ENCODE measurements around the gene PHLDB1.

Gene PHLDB1

GRCh38 chr11:118660681-118661424 lies 53.4 kb downstream of the PHLDB1 start:
- Histone ChIP-seq H3K4me3 (ENCODE audit: low read depth, low read length) (no peak overlapping the region), H2BK120ac (ENCODE audit: insufficient read depth, low read length, poor library complexity) (no peak overlapping the region)
- WGBS (ENCODE audit: extremely low coverage, insufficient coverage, insufficient read length) = no CpG with 5 or more reads among the region's 7 CpGs

GRCh38 chr11:118661425-118662301 lies 54.2 kb downstream of the PHLDB1 start:
- H4K91ac ChIP-seq (ENCODE audit: low read depth, low read length) = no peak overlapping the region
- H3K79me2 ChIP-seq (ENCODE audit: control insufficient read depth, insufficient read depth, low read length, poor library complexity) = no peaks in the 10 kb centered on the region
- no peak overlapping the region for H4K12ac ChIP-seq (ENCODE audit: low read depth, low read length)
- H3K18ac ChIP-seq (ENCODE audit: low read length) = no peak overlapping the region
- H2BK120ac ChIP-seq (ENCODE audit: insufficient read depth, low read length, poor library complexity) = peak overlapping the region; percentile 6
- peaks cover 4 to 13% of the 10 kb centered on the region in 2 experiments for H3K36me3 ChIP-seq (ENCODE audit: control insufficient read depth in 1 of 2, insufficient read depth in 2 of 2, low read length in 2 of 2)
- no CpG with 5 or more reads among the region's 19 CpGs for WGBS (ENCODE audit: extremely low coverage, insufficient coverage, insufficient read length)
- H3K4me2 ChIP-seq (ENCODE audit: low read length) = no peak overlapping the region
- DNase-seq = no peak
- H3K4me3 ChIP-seq (ENCODE audit: low read depth, low read length) = no peak overlapping the region
- H3K9ac ChIP-seq (ENCODE audit: low read length) = no peak overlapping the region
- H3K4me1 ChIP-seq (ENCODE audit: control insufficient read depth in 1 of 2, insufficient read depth in 2 of 2, low read length in 2 of 2) = peaks cover 25 to 27% of the 10 kb centered on the region in 2 experiments
- no peak overlapping the region for H2BK12ac ChIP-seq (ENCODE audit: low read length)
- H2AK5ac ChIP-seq (ENCODE audit: low read length) = no peak overlapping the region
- H3K79me1 ChIP-seq (ENCODE audit: low read length) = peaks cover 6% of the 10 kb centered on the region
- H2AFZ ChIP-seq (ENCODE audit: insufficient read depth, low read length, poor library complexity) = no peak overlapping the region
- no peak overlapping the region for H3K14ac ChIP-seq (ENCODE audit: low read length)
- no peak overlapping the region for H3K27ac ChIP-seq (ENCODE audit: low read depth, low read length)
- H4K8ac ChIP-seq (ENCODE audit: low read depth, low read length) = no peak overlapping the region
- no peak overlapping the region for H3K4ac ChIP-seq (ENCODE audit: low read depth, low read length)
- H3K27me3 ChIP-seq (ENCODE audit: insufficient read depth, low read length) = no peaks in the 10 kb centered on the region
- H3K23ac ChIP-seq (ENCODE audit: low read length) = no peak overlapping the region
- H2BK5ac ChIP-seq (ENCODE audit: low read depth, low read length, poor library complexity) = no peak overlapping the region
- no peaks in the 10 kb centered on the region for H3K9me3 ChIP-seq (ENCODE audit: insufficient read depth, low read depth, low read length)

More at GRCh38 chr11:118660681-118661424, 53.4 kb downstream of the PHLDB1 start:
- H3K27me3 ChIP-seq (ENCODE audit: insufficient read depth, low read length) = no peaks in the 10 kb centered on the region
- H3K23ac ChIP-seq (ENCODE audit: low read length) = no peak overlapping the region
- peaks cover 6% of the 10 kb centered on the region for H3K79me1 ChIP-seq (ENCODE audit: low read length)
- H4K91ac ChIP-seq (ENCODE audit: low read depth, low read length) = no peak overlapping the region
- H3K9ac ChIP-seq (ENCODE audit: low read length) = no peak overlapping the region
- no peak overlapping the region for H4K12ac ChIP-seq (ENCODE audit: low read depth, low read length)
- H3K14ac ChIP-seq (ENCODE audit: low read length) = no peak overlapping the region
- no peaks in the 10 kb centered on the region for H3K9me3 ChIP-seq (ENCODE audit: insufficient read depth, low read depth, low read length)
- DNase-seq = no peak
- H3K4me1 ChIP-seq (ENCODE audit: control insufficient read depth in 1 of 2, insufficient read depth in 2 of 2, low read length in 2 of 2) = peaks cover 25 to 26% of the 10 kb centered on the region in 2 experiments
- H3K4me2 ChIP-seq (ENCODE audit: low read length) = no peak overlapping the region
- no peak overlapping the region for H3K4ac ChIP-seq (ENCODE audit: low read depth, low read length)
- no peak overlapping the region for H2BK5ac ChIP-seq (ENCODE audit: low read depth, low read length, poor library complexity)
- H3K79me2 ChIP-seq (ENCODE audit: control insufficient read depth, insufficient read depth, low read length, poor library complexity) = no peaks in the 10 kb centered on the region
- no peak overlapping the region for H2AFZ ChIP-seq (ENCODE audit: insufficient read depth, low read length, poor library complexity)
- no peak overlapping the region for H4K8ac ChIP-seq (ENCODE audit: low read depth, low read length)
- H3K36me3 ChIP-seq (ENCODE audit: control insufficient read depth in 1 of 2, insufficient read depth in 2 of 2, low read length in 2 of 2) = peaks cover 7 to 15% of the 10 kb centered on the region in 2 experiments
- H3K18ac ChIP-seq (ENCODE audit: low read length) = no peak overlapping the region
- H3K27ac ChIP-seq (ENCODE audit: low read depth, low read length) = no peak overlapping the region
- H2AK5ac ChIP-seq (ENCODE audit: low read length) = no peak overlapping the region
- H2BK12ac ChIP-seq (ENCODE audit: low read length) = no peak overlapping the region

- H3K27me3 ChIP-seq (ENCODE audit: insufficient read depth, low read length) = no peaks in the 10 kb centered on the region
- H2BK5ac ChIP-seq (ENCODE audit: low read depth, low read length, poor library complexity) = no peak overlapping the region
- no peak overlapping the region for H4K12ac ChIP-seq (ENCODE audit: low read depth, low read length)
- H4K8ac ChIP-seq (ENCODE audit: low read depth, low read length) = no peak overlapping the region
- H2AK5ac ChIP-seq (ENCODE audit: low read length) = no peak overlapping the region
- H3K79me1 ChIP-seq (ENCODE audit: low read length) = peaks cover 6% of the 10 kb centered on the region
- peak overlapping the region; percentile 34 for H3K4me2 ChIP-seq (ENCODE audit: low read length)
- H3K79me2 ChIP-seq (ENCODE audit: control insufficient read depth, insufficient read depth, low read length, poor library complexity) = no peaks in the 10 kb centered on the region
- H3K23ac ChIP-seq (ENCODE audit: low read length) = no peak overlapping the region
- WGBS (ENCODE audit: extremely low coverage, insufficient coverage, insufficient read length) = no CpG with 5 or more reads among the region's 8 CpGs
- H4K91ac ChIP-seq (ENCODE audit: low read depth, low read length) = peak overlapping the region; percentile 5
- H3K9ac ChIP-seq (ENCODE audit: low read length) = no peak overlapping the region
- H3K4me1 ChIP-seq (ENCODE audit: control insufficient read depth in 1 of 2, insufficient read depth in 2 of 2, low read length in 2 of 2) = peaks cover 25 to 27% of the 10 kb centered on the region in 2 experiments
- peaks cover 0 to 8% of the 10 kb centered on the region in 2 experiments for H3K36me3 ChIP-seq (ENCODE audit: control insufficient read depth in 1 of 2, insufficient read depth in 2 of 2, low read length in 2 of 2)
- no peak overlapping the region for H3K4ac ChIP-seq (ENCODE audit: low read depth, low read length)
- no peak overlapping the region for H2BK120ac ChIP-seq (ENCODE audit: insufficient read depth, low read length, poor library complexity)
- no peak overlapping the region for H2AFZ ChIP-seq (ENCODE audit: insufficient read depth, low read length, poor library complexity)
- peak; percentile 43 to 67 for DNase-seq
- peak overlapping the region; percentile 3 for H3K14ac ChIP-seq (ENCODE audit: low read length)
- no peak overlapping the region for H3K18ac ChIP-seq (ENCODE audit: low read length)
- H3K4me3 ChIP-seq (ENCODE audit: low read depth, low read length) = no peak overlapping the region
- no peak overlapping the region for H2BK12ac ChIP-seq (ENCODE audit: low read length)
- no peaks in the 10 kb centered on the region for H3K9me3 ChIP-seq (ENCODE audit: insufficient read depth, low read depth, low read length)
- peak overlapping the region; percentile 55 for H3K27ac ChIP-seq (ENCODE audit: low read depth, low read length)
Observed at GRCh38 chr11:118662401-118663271, 55.2 kb downstream of the PHLDB1 start.

GRCh38 chr11:118663381-118663780 lies 56.0 kb downstream of the PHLDB1 start:
- H3K36me3 ChIP-seq (ENCODE audit: control insufficient read depth in 1 of 2, insufficient read depth in 2 of 2, low read length in 2 of 2) = peaks cover 0 to under 1% of the 10 kb centered on the region in 2 experiments
- peak overlapping the region; percentile 5 for H4K91ac ChIP-seq (ENCODE audit: low read depth, low read length)
- H3K4me2 ChIP-seq (ENCODE audit: low read length) = peak overlapping the region; percentile 16
- no peak overlapping the region for H2AFZ ChIP-seq (ENCODE audit: insufficient read depth, low read length, poor library complexity)
- no peak overlapping the region for H4K12ac ChIP-seq (ENCODE audit: low read depth, low read length)
- H2BK12ac ChIP-seq (ENCODE audit: low read length) = no peak overlapping the region
- DNase-seq = no peak
- no peak overlapping the region for H4K8ac ChIP-seq (ENCODE audit: low read depth, low read length)
- no peak overlapping the region for H3K4ac ChIP-seq (ENCODE audit: low read depth, low read length)
- peaks cover 22 to 24% of the 10 kb centered on the region in 2 experiments for H3K4me1 ChIP-seq (ENCODE audit: control insufficient read depth in 1 of 2, insufficient read depth in 2 of 2, low read length in 2 of 2)
- H3K9me3 ChIP-seq (ENCODE audit: insufficient read depth, low read depth, low read length) = no peaks in the 10 kb centered on the region
- peak overlapping the region; percentile 29 for H2BK120ac ChIP-seq (ENCODE audit: insufficient read depth, low read length, poor library complexity)
- H3K18ac ChIP-seq (ENCODE audit: low read length) = peak overlapping the region; percentile 2
- no peaks in the 10 kb centered on the region for H3K79me2 ChIP-seq (ENCODE audit: control insufficient read depth, insufficient read depth, low read length, poor library complexity)
- H2AK5ac ChIP-seq (ENCODE audit: low read length) = no peak overlapping the region
- peak overlapping the region; percentile 11 for H2BK5ac ChIP-seq (ENCODE audit: low read depth, low read length, poor library complexity)
- H3K23ac ChIP-seq (ENCODE audit: low read length) = no peak overlapping the region
- no peak overlapping the region for H3K4me3 ChIP-seq (ENCODE audit: low read depth, low read length)
- H3K79me1 ChIP-seq (ENCODE audit: low read length) = peaks cover 6% of the 10 kb centered on the region
- no CpG with 5 or more reads among the region's 4 CpGs for WGBS (ENCODE audit: extremely low coverage, insufficient coverage, insufficient read length)
- peak overlapping the region; percentile 8 for H3K14ac ChIP-seq (ENCODE audit: low read length)
- H3K27me3 ChIP-seq (ENCODE audit: insufficient read depth, low read length) = no peaks in the 10 kb centered on the region
- H3K27ac ChIP-seq (ENCODE audit: low read depth, low read length) = no peak overlapping the region
- H3K9ac ChIP-seq (ENCODE audit: low read length) = no peak overlapping the region
